HCT116 (cell line): Measurements from ENCODE around the gene MYH7. TPM values are rescaled to one million over a fixed set of nuclear protein-coding genes. Genes with fewer than 3 reads are reported as not detected.

Source experiments
- ATAC-seq: fragments of 200-7000 bp; cut with Tn5 transposase; 2 replicates; pipeline ENCODE4 v1.9.1; 2020; ENCODE audit warnings: mild to moderate bottlenecking, moderate library complexity
- BruUV-seq: library from RNA; stranded (reverse); fragments of 400-500 nt; replicated peaks from 2 replicates; lab custom pipeline; 2021; lab: Mats Ljungman, UMichigan
- CTCF ChIA-PET: fragments of 300-600 bp; sonication (Branson Sonifier 250); formaldehyde crosslinking; loops from one replicate; lab custom pipeline; 2021; ENCODE audit warnings: antibody characterized with exemption; lab: Charles Lee
- POLR2A ChIA-PET: fragments of 300-600, 350-600 bp; sonication (Branson Sonifier 250); formaldehyde crosslinking; loops from one replicate; lab custom pipeline; 2021; ENCODE audit warnings: antibody characterized with exemption; lab: Charles Lee
- RAD21 ChIA-PET, 2 experiments: fragments of 300-600 bp; sonication (Branson Sonifier 250); formaldehyde crosslinking; loops; one replicate each; lab custom pipeline; 2023; ENCODE audit warnings: low total read pairs in 2 of 2; ENCODE audit not compliant: uncharacterized antibody in 2 of 2, unreplicated experiment in 2 of 2, low non-redundant PET in 1 of 2; lab: Charles Lee
- DNase-seq: peaks from one replicate; pipeline ENCODE4 v3.0.0-alpha.2; 2010; ENCODE audit warnings: low read depth, low spot score
- H2AFZ ChIP-seq: fragments of 200-600 bp; shearing (Covaris generic), sonication (generic); 2 replicates; pipeline ENCODE4 v1.6.1; 2017; ENCODE audit warnings: low read depth, mixed run types, mixed read lengths, antibody characterized with exemption, low read length; ENCODE audit not compliant: poor library complexity, severe bottlenecking
- H3K27ac ChIP-seq: 2 replicates; pipeline ENCODE4 v1.5.1; 2012; ENCODE audit warnings: low read depth, low read length
- H3K27me3 ChIP-seq: fragments of 200-600 bp; sonication (generic); 2 replicates; pipeline ENCODE4 v1.6.1; 2016; ENCODE audit warnings: mixed run types, low read length, mixed read lengths; ENCODE audit not compliant: insufficient read depth
- H3K36me3 ChIP-seq, 2 experiments: fragments of 200-500 bp in 1 of 2; fragments of 200-600 bp in 1 of 2; sonication (Bioruptor generic) in 1 of 2; sonication (generic) in 1 of 2; 2 replicates each; pipeline versions ENCODE4 v1.5.1 to v1.6.1; 2014 to 2016; ENCODE audit warnings: low read length in 2 of 2, inconsistent platforms in 1 of 2, mixed read lengths in 1 of 2, mixed run types in 1 of 2; ENCODE audit not compliant: insufficient read depth in 2 of 2, control insufficient read depth in 1 of 2
- H3K4me1 ChIP-seq, 2 experiments: fragments of 200-600 bp in 1 of 2; sonication (generic) in 1 of 2; 2 replicates each; pipeline versions ENCODE4 v1.5.1 to v1.6.1; 2012 to 2017; ENCODE audit warnings: low read length in 2 of 2, inconsistent platforms in 1 of 2, mild to moderate bottlenecking in 1 of 2, mixed read lengths in 1 of 2, mixed run types in 1 of 2, moderate library complexity in 1 of 2; ENCODE audit not compliant: insufficient read depth in 2 of 2, control insufficient read depth in 1 of 2
- H3K4me2 ChIP-seq: fragments of 200-600 bp; sonication (generic); 2 replicates; pipeline ENCODE4 v1.6.1; 2017; ENCODE audit warnings: mixed run types, low read length, mixed read lengths
- H3K4me3 ChIP-seq, 2 experiments: fragments of 200-600 bp in 1 of 2; sonication (generic) in 1 of 2; replicated peaks in 1 of 2; 2 replicates each; pipeline ENCODE4 v1.5.1; 2011 to 2016; ENCODE audit warnings: low read length in 2 of 2, control low read depth in 1 of 2, low read depth in 1 of 2, mild to moderate bottlenecking in 1 of 2, mixed read lengths in 1 of 2, mixed run types in 1 of 2
- H3K79me2 ChIP-seq: fragments of 200-600 bp; sonication (generic); 2 replicates; pipeline ENCODE4 v1.6.1; 2017; ENCODE audit warnings: mild to moderate bottlenecking, mixed run types, low read length, moderate library complexity, mixed read lengths; ENCODE audit not compliant: insufficient read depth
- H3K9ac ChIP-seq: fragments of 200-600 bp; sonication (generic); 2 replicates; pipeline ENCODE4 v1.6.1; 2016; ENCODE audit warnings: low read length, mixed read lengths
- H3K9me2 ChIP-seq: fragments of 200-600 bp; sonication (generic), shearing (Covaris generic); 2 replicates; pipeline ENCODE4 v1.6.1; 2017; ENCODE audit warnings: mixed run types, mild to moderate bottlenecking, moderate library complexity; ENCODE audit not compliant: insufficient read depth
- H3K9me3 ChIP-seq, 2 experiments: fragments of 200-500 bp in 1 of 2; fragments of 200-600 bp in 1 of 2; sonication (Bioruptor generic) in 1 of 2; sonication (generic) in 1 of 2; 2 replicates each; pipeline ENCODE4 v1.6.1; 2014 to 2017; ENCODE audit warnings: low read length in 2 of 2, mixed read lengths in 2 of 2, inconsistent platforms in 1 of 2, low read depth in 1 of 2, mild to moderate bottlenecking in 1 of 2, mixed run types in 1 of 2, moderate library complexity in 1 of 2; ENCODE audit not compliant: control insufficient read depth in 1 of 2, insufficient read depth in 1 of 2
- H4K20me1 ChIP-seq: fragments of 200-600 bp; sonication (generic), shearing (Covaris generic); 2 replicates; pipeline ENCODE4 v1.6.1; 2017; ENCODE audit warnings: mixed run types, mild to moderate bottlenecking, moderate library complexity; ENCODE audit not compliant: insufficient read depth
- ATF3 ChIP-seq: IDR thresholded peaks from 2 replicates; pipeline ENCODE4 v1.6.1; 2012
- CBX3 ChIP-seq: IDR thresholded peaks from 2 replicates; pipeline ENCODE4 v1.6.1; 2012; ENCODE audit warnings: low read depth
- ELF1 ChIP-seq: IDR thresholded peaks from 2 replicates; pipeline ENCODE4 v1.6.1; 2012; ENCODE audit warnings: low read depth, borderline replicate concordance
- EZH2 ChIP-seq: fragments of 200-600 bp; sonication (generic); IDR thresholded peaks from 2 replicates; pipeline ENCODE4 v1.6.1; 2017; ENCODE audit warnings: antibody characterized with exemption, mixed run types
- EZH2phosphoT487 ChIP-seq: fragments of 200-600 bp; IDR thresholded peaks from 2 replicates; pipeline ENCODE4 v1.6.1; 2018; ENCODE audit warnings: antibody characterized with exemption, borderline replicate concordance
- FOSL1 ChIP-seq: IDR thresholded peaks from 2 replicates; pipeline ENCODE4 v1.6.1; 2012; ENCODE audit warnings: low read depth
- MAX ChIP-seq: IDR thresholded peaks from 2 replicates; pipeline ENCODE4 v1.6.1; 2012
- RAD21 ChIP-seq: IDR thresholded peaks from 2 replicates; pipeline ENCODE4 v1.6.1; 2012; ENCODE audit warnings: low read depth, mild to moderate bottlenecking
- SIN3A ChIP-seq: IDR thresholded peaks from 2 replicates; pipeline ENCODE4 v1.6.1; 2012; ENCODE audit warnings: low read depth
- SP1 ChIP-seq: IDR thresholded peaks from 2 replicates; pipeline ENCODE4 v1.6.1; 2012; ENCODE audit warnings: low read depth
- SRF ChIP-seq: IDR thresholded peaks from 2 replicates; pipeline ENCODE4 v1.6.1; 2012; ENCODE audit warnings: low read depth
- YY1 ChIP-seq: IDR thresholded peaks from 2 replicates; pipeline ENCODE4 v1.6.1; 2011; ENCODE audit warnings: low read length, low read depth, moderate library complexity, mild to moderate bottlenecking; ENCODE audit not compliant: insufficient replicate concordance; ENCODE audit errors: extremely low read depth
- ZBTB33 ChIP-seq: IDR thresholded peaks from 2 replicates; pipeline ENCODE4 v1.6.1; 2011; ENCODE audit warnings: mild to moderate bottlenecking, low read length, moderate library complexity; ENCODE audit not compliant: insufficient replicate concordance; ENCODE audit errors: extremely low read depth
- ZFX ChIP-seq: fragments of 450-650 bp; IDR thresholded peaks from 2 replicates; pipeline ENCODE4 v1.6.1; 2017
- ZNF274 ChIP-seq: fragments of 200-500 bp; sonication (Bioruptor generic); IDR thresholded peaks from 2 replicates; pipeline ENCODE4 v1.6.1; 2014; ENCODE audit warnings: mild to moderate bottlenecking, low read depth, low read length, inconsistent platforms
- intact Hi-C: fragments of 100-400 bp; cut with micrococcal nuclease; formaldehyde crosslinking; loops from 2 replicates; pipeline ENCODE4 v1.10.0; 2022
- total RNA-seq: library from RNA; stranded (reverse); gene quantifications from one replicate; pipeline ENCODE4 v1.2.1, GENCODE V29; 2021; ENCODE audit not compliant: unreplicated experiment

MYH7 gene
- total RNA-seq, 1 experiment from 2014 or later: not detected

GRCh38 chr14:23409966-23410635, 25.4 kb downstream of the MYH7 start:
- no peaks in the 10 kb centered on the region for H3K9me3 ChIP-seq
- DNase-seq (no peak), ATAC-seq (no peak)
- no peak overlapping the region for H3K9ac ChIP-seq
- no peaks in the 10 kb centered on the region for H3K79me2 ChIP-seq
- H3K4me3 ChIP-seq: no peak overlapping the region
- no peak overlapping the region for H3K4me2 ChIP-seq
- no peaks in the 10 kb centered on the region for H3K36me3 ChIP-seq
- H2AFZ ChIP-seq: no peak overlapping the region
- no peaks in the 10 kb centered on the region for H3K4me1 ChIP-seq
- CTCF ChIA-PET: no interaction called here
- RAD21 ChIA-PET: no interaction called here
- peaks cover 16% of the 10 kb centered on the region; the same call in 1 of the 2 replicates for H3K27me3 ChIP-seq
- TF ChIP-seq SP1: no peak
- TF ChIP-seq YY1: no peak
- TF ChIP-seq FOSL1: no peak
- no peak for TF ChIP-seq ZNF274
- no peak for TF ChIP-seq EZH2
- no peak for TF ChIP-seq RAD21
- TF ChIP-seq ZFX: no peak
- no peak for TF ChIP-seq ATF3
- TF ChIP-seq ELF1: no peak
- no peak for TF ChIP-seq MAX
- no peak for TF ChIP-seq CBX3
- no peak for TF ChIP-seq EZH2phosphoT487
- TF ChIP-seq SIN3A: no peak
- no peak for TF ChIP-seq SRF
- no peak for TF ChIP-seq ZBTB33
- H3K9me2 ChIP-seq: no peaks in the 10 kb centered on the region
- no peaks in the 10 kb centered on the region for H4K20me1 ChIP-seq
- POLR2A ChIA-PET: no interaction called here
- intact Hi-C loops: no loop called here
- BruUV-seq: no TSS peak
- no peak overlapping the region for H3K27ac ChIP-seq
